H1 (cell line): Measurements from ENCODE around the gene UBTD1.

Source experiments
- GABPA ChIP-seq: IDR thresholded peaks from 2 replicates; pipeline ENCODE4 v1.6.1; 2011; ENCODE audit warnings: mild to moderate bottlenecking, low read length, moderate library complexity, borderline replicate concordance; ENCODE audit not compliant: insufficient read depth
- HDAC2 ChIP-seq, 2 experiments: fragments of 300-600 bp in 1 of 2; sonication (generic) in 1 of 2; IDR thresholded peaks; 2 replicates each; pipeline ENCODE4 v1.6.1; 2011 to 2012; ENCODE audit warnings: low read depth in 2 of 2, low read length in 2 of 2, mild to moderate bottlenecking in 2 of 2, moderate library complexity in 2 of 2, borderline replicate concordance in 1 of 2, inconsistent platforms in 1 of 2
- KDM1A ChIP-seq: fragments of 200-600, 300-600 bp; sonication (generic); IDR thresholded peaks from 2 replicates; pipeline ENCODE4 v1.7.1; 2016; ENCODE audit warnings: mild to moderate bottlenecking, low read length, borderline replicate concordance
- RNF2 ChIP-seq: fragments of 200-900, 300-1000 bp; sonication (generic); IDR thresholded peaks from 2 replicates; pipeline ENCODE4 v1.7.1; 2016; ENCODE audit warnings: borderline replicate concordance, low read depth, mild to moderate bottlenecking, antibody characterized with exemption, low read length; ENCODE audit not compliant: poor library complexity, severe bottlenecking; ENCODE audit errors: missing control alignments
- TF ChIP-seq, protein P1 (sequence below), 3 experiments: IDR thresholded peaks; 1 replicate in 2 of 3; 2 replicates in 1 of 3; pipeline versions ENCODE4 v1.5.1 to v1.6.1; 2011; ENCODE audit warnings: low read length in 3 of 3, mild to moderate bottlenecking in 3 of 3, inconsistent platforms in 2 of 3, low read depth in 1 of 3, moderate library complexity in 1 of 3; ENCODE audit not compliant: insufficient read depth in 1 of 3; ENCODE audit errors: control extremely low read depth in 1 of 3
- TF ChIP-seq, protein P2 (sequence below): IDR thresholded peaks from 2 replicates; pipeline ENCODE4 v1.6.1; 2012; ENCODE audit warnings: low read length, inconsistent platforms

DNA sequence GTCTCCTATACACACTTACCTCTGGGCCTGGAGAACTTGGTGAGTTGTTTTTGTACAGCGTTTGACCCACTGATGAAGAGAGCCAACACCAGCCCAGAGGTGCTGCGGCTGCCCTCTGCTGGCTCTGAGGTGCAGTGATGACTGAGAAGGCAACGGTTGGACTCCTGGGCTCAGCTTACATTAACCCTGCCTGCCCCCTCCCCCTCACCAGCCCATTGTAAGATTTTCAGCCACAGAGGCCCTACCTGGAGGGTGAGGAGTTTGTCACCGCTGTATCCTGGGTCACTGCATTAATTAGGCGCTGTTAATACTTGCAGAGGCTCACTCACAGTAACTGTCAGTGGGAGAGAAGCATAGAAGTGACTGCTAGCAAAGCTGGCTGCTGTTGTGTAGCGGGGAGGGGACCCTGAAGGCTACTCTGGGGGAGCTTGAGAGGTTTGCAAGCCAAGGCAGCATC lies 54.9 kb downstream of the UBTD1 start:
- TF ChIP-seq, protein P1, sequence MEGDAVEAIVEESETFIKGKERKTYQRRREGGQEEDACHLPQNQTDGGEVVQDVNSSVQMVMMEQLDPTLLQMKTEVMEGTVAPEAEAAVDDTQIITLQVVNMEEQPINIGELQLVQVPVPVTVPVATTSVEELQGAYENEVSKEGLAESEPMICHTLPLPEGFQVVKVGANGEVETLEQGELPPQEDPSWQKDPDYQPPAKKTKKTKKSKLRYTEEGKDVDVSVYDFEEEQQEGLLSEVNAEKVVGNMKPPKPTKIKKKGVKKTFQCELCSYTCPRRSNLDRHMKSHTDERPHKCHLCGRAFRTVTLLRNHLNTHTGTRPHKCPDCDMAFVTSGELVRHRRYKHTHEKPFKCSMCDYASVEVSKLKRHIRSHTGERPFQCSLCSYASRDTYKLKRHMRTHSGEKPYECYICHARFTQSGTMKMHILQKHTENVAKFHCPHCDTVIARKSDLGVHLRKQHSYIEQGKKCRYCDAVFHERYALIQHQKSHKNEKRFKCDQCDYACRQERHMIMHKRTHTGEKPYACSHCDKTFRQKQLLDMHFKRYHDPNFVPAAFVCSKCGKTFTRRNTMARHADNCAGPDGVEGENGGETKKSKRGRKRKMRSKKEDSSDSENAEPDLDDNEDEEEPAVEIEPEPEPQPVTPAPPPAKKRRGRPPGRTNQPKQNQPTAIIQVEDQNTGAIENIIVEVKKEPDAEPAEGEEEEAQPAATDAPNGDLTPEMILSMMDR (IDR thresholded peaks at IDR 0.05; ENCODE audit: control extremely low read depth in 1 of 3, insufficient read depth in 1 of 3, low read depth in 1 of 3, low read length in 3 of 3), result peak; percentile 89 to 95 (median 95)
- no peak for TF ChIP-seq RNF2
- no peak for TF ChIP-seq GABPA
- no peak for TF ChIP-seq HDAC2 (IDR thresholded peaks at IDR 0.05; ENCODE audit: borderline replicate concordance in 1 of 2, low read depth in 2 of 2, low read length in 2 of 2)
- TF ChIP-seq KDM1A, result no peak
- TF ChIP-seq, protein P2, sequence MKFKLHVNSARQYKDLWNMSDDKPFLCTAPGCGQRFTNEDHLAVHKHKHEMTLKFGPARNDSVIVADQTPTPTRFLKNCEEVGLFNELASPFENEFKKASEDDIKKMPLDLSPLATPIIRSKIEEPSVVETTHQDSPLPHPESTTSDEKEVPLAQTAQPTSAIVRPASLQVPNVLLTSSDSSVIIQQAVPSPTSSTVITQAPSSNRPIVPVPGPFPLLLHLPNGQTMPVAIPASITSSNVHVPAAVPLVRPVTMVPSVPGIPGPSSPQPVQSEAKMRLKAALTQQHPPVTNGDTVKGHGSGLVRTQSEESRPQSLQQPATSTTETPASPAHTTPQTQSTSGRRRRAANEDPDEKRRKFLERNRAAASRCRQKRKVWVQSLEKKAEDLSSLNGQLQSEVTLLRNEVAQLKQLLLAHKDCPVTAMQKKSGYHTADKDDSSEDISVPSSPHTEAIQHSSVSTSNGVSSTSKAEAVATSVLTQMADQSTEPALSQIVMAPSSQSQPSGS, result no peak
